HCEC 1CT (cell line): ENCODE data around the gene CPNE8.
A peak's percentile ranks its signal among the peaks of the same experiment; 100 is the strongest.

ENCODE experiments used
- DNase-seq: peaks from one replicate; pipeline ENCODE4 v3.0.0-alpha.2; 2017

Gene CPNE8

DNA sequence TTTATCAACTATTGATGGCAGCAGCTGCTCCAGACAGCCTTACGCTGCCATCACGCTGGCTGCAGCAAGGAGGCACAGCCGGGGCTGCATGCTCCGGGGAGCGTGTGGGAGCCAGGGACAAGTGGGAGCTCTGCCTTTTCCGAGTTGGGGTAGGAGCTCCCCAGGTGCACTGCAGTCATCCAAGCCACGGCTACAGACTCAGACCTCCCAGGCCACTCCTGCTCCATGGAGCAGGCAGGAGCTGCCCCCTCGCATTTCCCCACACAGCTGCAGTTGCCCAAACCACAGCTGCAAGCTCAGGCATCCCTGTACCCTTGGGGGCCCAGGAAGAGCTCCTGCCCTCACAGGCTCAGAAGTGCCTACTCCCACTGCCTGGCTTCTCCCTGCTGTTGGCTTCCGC, 184.7 kb downstream of the CPNE8 start:
- DNase-seq: no peak

DNA sequence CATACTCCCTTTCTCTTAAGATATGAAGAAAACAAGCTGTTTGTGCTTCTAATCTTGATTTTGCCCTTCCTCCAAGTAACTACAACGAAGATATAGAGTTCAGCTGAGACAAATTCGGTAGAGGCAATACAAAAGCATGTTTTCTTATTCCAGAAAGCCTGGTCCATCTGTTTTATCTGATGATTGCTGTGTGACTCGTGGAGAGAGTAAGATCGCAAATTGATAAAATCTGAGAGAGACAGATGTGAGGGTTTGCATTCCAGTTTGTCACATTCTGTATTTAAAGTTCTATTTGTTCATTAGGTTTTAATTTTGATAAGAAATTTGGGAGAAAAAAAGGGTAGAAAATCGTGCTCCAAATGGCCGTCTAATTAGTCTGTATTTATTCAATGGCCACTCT, 192.1 kb downstream of the CPNE8 start:
- DNase-seq: no peak

DNA sequence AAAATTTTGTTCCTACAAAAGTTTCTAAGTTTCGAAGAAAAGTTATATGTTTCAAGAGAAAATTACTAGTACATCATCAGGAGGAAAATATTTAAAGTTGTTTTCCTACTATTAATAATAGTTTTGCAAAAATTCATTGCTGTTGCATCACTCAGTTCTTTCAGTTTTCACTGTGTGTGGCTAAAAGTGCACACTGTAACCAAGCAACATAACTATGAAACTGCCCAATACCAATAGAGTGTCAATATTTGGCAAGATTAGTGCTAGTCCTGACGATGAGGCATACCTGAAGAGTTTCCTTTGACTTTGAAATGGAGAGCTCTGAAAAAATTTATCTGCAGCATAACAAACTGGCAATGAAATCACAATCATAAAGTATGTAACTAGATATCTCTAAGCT, 194.3 kb downstream of the CPNE8 start:
- no peak for DNase-seq

DNA sequence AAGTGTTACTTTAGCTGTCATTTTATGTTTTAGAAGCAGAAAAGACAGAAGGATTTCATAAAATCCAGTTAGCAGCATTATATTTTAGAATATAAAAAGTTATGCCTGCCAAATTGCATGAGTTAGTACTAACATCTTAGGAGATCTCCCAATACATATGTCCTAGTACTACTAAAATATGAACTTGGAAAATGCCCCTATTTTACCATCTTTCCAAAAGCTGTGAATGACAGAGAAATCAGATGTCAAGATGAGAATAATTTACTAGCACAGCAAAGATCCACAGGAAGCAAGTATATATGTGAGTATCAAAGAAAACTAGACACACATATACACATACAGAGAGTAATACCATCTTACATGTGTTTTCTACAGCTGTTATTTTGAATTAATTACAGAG, 196.9 kb downstream of the CPNE8 start:
- DNase-seq: no peak

DNA sequence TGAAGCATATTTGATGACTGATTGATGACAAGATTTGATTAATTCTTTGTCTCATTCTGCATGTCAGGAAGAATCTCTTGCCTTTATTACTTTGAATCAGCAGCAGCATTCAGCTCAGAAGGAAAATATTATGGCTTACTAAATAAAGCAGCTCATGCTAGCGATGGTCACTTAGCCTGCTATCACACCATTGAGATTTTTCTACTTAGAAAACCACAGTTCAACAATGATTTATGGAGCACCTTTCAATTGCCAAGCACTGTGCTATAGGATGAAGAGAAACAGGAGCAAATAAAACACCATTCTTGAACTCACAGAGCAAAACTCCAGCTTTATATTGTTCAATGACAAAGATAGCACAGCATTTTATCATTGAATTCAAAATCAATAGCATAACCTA, 197.7 kb downstream of the CPNE8 start:
- DNase-seq: no peak

DNA sequence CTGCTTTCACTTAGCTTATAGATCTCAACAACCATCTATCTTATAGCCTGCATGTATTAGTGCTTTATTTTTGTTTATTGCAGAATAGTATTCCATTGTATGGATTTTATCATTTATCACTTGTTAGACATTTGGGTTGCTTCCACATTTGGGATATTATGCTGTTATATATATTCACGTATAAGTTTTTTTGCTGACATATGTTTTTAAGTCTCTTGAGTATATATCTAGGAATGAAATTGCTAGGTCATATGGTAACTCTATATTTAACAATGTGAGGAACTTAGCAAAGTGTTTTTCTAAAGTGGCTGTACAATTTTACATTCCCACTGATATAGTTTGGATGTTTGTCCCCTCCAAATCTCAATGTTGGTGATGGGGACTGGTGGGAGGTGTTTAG, 208.1 kb downstream of the CPNE8 start:
- no peak for DNase-seq

DNA sequence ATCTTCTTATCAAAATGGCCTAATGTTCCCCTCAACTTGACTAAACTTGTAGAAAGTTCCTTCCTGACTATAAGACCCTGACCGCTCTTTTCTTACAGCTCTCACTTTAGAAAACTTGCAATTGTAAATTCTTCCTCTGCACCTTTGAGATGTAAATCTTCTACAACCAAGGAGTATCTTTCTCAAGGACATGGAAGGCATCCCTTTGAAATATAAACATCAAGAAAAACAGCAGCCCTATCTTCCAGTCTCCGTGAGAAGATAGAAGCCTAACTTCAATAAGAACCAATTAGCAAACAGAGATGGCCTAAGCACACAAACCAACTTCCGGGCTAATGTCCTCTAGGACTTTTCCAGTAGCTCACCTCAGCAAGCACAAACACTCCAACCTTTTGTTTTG, 210.3 kb downstream of the CPNE8 start:
- DNase-seq: no peak

DNA sequence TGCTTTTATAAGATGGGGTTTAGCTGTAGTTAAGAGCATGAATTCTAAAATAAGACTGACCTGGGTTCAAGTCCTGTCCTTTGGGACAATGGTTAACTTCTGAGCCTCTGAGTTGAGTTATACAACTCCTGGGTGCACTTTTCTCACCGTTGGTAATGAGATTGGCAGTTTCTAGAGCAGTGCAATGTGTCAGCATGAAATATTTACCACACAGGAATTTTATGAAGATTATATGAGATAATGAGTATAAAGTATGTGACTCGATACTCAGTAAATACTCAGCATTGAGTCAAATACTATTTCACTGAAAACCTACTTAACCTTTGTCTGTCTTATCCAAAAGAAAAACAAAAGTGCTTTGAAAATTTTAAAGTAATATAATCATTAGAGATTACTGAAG, 214.2 kb downstream of the CPNE8 start:
- DNase-seq: peak; percentile 4

DNA sequence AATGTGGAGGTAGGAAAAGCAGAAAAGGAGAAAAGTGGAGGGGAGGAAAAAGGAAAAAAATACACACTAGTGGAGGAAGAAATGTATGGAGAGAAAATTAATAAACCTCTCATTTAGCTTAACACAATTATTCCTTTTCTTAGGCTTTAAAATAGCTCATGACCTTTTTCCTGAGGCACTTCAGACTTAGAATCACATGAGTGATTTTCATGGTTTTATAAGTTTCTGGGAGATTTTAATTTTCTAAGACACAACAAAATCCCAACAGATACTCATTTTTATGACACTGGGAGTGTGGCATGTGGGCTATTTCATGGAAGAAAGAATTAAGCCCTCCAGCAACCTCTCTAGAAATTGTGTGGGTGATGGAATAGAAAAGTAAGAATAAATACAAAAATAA, 214.7 kb downstream of the CPNE8 start:
- DNase-seq: no peak

DNA sequence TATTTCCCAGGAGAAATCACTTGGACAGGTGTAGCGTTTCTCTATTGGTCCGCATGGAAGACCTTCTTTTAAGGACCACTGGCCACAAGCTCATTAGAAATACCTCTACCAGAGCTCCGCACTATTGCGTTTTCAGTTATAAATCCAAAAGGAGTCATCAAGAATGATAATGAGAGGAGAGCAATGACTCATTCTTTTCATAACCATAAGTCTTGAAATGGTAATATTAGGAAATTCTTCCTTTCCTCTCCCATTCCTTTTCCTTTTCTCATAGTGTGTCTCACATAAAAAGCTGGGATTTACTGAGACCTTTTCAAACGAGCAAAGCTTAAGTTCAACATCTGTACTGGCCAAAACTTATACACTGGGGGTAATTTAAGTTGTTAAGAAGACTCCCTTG, 215.7 kb downstream of the CPNE8 start:
- DNase-seq: peak; percentile 85

DNA sequence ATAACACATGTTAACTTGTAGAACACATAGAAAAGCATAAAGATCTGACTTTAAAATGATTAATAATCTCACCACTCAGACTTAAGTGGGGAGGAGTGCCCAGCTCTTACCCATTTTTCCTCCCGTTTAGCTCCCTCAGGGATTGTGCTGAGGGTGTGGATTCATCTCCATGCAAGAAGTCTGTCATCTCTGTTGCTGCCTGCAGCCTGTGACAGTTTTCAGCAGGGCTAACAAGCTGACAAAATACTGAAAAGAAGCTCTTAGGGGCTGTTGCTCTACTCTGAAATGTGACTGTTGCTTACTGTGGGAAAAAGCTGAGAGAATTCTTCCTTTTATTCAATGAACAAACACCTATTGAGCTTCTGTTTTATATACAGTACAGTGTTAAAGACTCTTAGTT, 216.2 kb downstream of the CPNE8 start:
- DNase-seq: no peak

DNA sequence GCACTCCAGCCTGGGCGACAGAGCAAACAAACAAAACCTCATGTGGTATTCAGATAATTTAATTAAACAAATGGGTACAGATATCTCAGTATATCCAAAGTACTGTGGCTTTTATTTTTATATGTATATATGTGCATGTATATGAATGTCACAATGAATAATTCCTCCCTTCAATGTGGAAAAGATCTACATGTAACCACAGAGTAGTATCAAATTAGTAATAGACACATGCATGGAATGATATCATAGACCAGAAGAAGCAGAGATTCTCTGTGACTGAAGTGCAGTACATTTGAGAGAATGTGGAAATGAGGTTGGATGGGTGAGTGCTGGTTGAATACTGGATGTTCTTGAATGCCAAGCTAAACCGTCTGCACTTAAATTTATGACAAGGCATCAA, 222.9 kb downstream of the CPNE8 start:
- DNase-seq: no peak

DNA sequence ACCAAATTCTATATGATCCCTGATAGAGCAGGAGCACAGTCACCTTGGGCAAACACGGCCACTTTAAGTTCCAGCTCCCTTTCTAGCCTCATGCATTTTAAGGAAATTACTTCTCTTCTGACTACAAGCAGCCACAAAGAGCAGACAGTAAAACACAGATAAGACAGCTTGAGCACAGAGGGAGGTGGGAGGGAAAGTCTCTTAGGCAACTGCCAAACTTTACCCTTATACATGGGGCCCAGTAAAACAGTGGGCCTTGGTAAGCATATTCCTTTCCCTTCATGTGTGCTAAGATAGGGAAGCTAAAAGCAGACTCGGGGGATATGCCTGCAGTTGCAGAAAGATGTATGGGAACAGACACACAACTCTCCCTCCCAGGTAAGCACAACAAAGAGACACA, 235.9 kb downstream of the CPNE8 start:
- DNase-seq: no peak

DNA sequence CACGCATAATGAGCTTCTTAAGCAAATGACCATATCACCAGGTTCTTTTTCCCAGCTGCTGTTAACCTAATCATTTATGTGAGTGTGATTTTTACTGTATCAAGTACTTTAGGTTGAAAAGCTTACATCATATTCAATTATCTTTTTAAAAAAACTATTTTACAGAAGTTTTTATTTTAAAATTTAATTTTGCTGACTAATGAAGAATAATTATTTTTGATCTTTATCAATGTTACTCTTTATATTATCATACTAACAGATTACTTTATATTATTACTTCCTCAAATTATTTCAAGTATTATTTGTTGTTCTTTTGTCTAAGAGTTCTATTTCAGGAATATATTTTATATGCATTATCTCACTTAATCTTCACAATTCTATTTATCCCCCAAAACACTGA, 236.3 kb downstream of the CPNE8 start:
- DNase-seq: no peak

DNA sequence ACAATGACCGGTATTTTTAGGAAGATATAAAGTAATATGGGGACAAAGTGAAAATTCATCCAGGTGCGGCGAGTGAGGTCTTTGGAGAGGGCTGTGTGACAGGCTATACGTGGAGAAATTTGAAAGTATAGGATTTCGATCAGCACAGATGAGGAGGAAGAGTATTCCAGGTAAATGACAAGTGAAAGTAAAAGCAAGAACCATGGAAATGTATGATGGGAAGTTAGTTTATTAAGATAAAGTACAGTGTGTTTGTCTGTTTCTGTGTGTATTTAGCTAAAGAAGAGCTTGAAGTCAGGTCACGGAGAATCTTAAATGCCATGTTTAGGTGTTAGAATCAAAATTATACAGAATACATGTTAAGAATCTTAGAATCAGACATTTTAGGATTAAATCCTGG, 239.0 kb downstream of the CPNE8 start:
- DNase-seq: no peak

DNA sequence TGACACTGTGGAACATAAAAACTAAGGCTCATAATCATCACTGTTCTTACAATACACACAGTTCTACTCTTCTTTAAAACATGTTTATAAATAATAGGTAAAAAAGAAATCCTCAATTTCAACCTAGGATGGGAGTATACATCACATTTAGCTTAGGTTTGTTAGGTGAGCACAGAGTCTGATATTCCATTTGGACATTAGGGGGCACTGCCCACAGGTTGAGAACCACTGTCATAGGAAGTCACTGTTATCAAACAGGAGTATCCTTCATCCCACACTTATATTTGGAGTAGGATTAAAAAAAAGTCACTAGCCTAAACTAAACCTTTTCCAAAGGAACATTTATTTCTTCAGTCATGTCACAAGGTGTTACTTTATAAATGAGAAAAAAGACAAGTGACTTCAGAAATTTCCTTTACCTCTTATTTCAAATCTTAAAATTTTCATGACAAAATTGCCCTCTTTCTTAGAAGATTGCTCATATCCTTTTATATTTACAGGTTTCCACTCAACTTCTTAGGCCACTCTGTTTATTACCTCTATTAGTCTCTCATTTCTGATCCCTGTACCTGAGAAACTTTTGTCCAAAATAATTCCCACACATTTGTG, 240.6 kb downstream of the CPNE8 start:
- peak; percentile 33 for DNase-seq

DNA sequence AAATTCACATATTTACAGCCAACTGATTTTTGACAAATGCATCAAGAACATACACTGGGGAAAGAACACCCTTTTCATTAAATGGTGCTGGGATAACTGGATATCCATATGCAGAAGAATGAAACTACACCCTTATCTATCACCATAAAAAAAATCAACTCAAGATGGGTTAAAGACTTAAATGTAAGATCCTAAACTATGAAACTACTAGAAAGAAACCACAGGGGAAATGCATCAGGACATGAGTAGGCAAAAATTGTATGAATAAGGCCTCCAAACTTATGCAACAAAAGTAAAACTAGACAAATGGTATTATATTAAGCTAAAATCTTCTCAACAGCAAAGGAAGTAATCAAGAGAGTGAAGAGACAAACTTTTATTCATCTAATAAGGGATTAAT, 242.6 kb downstream of the CPNE8 start:
- peak; percentile 12 for DNase-seq

DNA sequence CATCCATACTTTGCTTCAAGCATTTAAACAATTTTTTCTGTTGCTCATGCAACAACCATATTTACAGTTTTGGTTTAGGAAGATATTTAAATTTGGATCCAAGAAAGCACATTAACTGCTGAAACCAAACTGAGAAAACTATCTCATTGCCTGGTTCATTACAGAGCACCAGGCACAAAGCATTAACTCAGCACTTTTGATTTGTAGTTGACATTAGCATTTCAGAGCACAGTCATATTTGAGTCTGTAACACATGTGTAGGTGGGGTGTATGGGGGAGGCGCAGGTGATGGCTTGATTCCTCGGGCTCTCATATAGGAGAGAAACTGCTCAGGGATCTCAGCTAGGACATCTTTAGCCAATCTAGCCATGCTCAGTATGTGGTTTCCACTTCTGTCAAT, 251.7 kb downstream of the CPNE8 start:
- no peak for DNase-seq

DNA sequence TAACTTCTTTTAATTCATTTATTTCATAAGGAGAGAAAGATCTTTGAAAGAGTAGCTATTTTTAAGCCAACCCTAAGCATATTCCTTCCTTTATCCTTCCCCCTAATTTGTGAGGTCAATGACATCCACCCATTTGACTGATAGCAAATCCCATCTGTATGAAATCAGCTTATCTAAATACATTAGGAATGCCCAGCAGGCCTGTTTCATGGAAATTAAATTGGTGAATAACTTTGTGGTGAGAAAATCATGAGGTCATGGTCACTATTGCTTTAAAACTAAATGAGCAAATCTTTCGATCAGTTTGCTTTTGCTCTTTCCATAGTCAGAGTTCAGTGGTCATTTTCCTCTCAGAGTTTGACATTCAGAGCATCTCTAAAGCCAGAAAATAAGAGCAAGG, 256.6 kb downstream of the CPNE8 start:
- DNase-seq: no peak

DNA sequence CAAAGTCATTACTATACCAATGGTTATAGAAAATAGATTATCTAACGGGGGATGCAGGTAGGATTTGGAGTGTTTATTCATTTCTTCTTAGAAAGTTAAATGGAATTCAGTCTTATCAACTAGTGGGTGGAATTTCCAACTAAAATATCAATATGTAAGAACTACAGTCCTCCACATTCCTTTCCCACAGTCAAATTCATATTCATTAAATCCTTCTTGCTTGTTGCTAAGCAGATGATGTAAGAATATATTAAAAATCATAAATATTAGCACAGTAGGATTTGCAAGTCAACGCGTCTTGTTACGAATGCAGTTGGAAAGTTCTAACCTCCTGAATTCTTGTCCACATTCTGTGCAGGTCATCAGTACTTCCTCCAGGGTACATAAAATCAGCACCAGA, 259.2 kb downstream of the CPNE8 start:
- no peak for DNase-seq

DNA sequence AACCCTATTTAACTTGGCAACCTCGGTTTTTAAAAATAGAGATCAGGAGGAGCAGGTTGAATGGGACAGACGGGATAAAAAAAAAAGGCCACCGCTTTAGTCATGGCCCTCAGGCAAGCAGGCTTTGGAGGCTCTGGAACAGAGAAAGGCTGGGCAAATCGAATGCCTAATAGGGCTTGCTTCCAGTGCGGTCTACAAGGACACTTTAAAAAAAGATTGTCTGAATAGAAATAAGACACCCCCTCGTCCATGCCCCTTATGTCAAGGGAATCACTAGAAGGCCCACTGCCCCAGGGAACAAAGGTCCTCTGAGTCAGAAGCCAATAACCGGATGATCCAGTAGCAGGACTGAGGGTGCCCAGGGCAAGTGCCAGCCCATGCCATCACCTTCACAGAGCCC, 265.8 kb downstream of the CPNE8 start:
- no peak for DNase-seq

DNA sequence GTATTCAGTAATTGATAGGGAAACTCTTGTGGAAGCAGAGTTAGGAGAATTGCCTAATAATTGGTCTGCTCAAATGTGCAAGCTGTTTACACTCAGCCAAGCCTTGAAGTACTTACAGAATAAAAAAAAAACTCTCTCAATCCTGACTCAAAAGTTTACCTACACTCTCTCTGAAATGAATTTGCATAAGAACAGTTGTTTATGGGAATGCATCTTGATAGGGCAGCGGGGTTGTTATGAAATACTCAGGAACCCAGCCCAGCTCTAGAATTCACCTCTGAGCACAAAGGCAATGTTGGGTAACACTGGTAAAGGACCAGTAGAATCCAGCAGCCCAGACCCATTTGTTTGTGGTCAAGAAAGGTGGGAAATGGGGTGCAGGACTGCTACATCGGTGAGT, 267.0 kb downstream of the CPNE8 start:
- DNase-seq: no peak

DNA sequence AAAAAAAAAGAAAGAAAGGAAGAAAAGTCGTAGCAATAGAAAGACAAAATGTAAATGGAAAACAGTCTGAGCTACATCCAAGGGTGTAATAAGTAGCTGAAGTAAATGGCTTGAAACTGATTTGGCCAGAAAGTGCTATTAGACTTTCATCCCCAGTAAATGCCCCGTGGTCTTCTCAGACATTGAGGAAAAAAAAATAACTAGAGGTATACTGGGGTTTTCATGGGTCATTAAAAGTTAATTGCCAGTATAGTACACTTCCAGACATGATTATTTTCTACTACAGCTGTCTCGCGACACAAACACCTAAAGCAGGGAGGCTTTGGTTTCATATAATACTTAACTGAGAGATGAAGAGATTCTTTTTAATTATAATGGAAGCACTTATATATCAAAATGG, 271.9 kb downstream of the CPNE8 start:
- DNase-seq: no peak

DNA sequence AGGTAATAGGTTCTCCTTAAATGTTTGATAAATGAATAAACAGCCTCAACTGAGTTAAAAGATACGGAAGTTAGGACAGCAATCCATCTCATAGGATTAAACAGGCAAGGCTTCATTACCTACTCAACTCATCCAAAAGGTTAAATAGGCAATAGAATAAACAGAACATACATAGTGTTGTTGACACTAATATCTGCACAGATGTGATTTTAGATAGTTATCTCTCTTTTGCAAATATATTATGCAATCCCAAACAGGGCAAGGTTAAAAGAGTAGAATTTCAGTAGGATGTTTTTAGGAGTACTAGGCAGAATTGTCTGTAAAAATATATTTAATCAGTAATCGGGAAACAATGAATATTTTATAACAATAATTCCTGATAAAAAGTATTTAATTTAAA, 276.3 kb downstream of the CPNE8 start:
- DNase-seq: no peak

DNA sequence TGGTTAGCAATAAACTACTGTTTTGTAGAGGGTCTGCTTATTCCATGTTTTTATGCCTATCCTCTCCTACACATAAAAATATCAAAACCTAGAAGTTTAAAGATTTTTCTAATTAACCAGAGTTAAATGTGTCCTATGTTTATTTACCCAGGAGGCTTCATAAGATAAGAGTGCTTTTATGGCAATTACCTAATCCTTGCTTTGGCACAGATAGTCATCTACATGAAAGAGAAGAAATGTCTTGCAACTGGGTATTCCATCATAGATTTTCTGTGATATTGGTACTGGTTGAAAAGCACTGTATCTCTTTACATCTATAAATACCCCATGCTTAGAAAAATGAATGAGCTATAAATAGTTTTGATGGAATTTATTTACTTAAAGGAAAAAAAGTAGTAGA, 277.1 kb downstream of the CPNE8 start:
- DNase-seq: no peak

DNA sequence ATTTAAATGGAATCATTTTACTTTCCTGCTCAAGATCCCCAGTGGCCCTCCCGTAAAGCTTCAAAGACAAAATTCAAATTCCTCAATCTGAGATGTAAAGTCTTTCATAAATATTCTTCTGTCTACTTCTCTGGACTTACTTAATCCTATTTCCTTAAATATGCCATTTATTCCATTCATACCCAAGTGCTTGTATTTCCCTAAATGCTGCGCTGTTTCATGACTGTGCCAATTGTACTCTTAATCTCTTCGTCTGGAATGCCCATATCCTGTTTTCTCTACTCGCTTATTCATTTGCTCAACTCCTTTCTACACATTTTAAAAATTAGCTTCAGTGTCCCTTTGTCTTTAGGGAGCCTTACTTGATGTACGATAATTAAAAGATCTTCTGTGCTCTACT, 280.1 kb downstream of the CPNE8 start:
- DNase-seq: no peak
